GM19099 (cell line): ENCODE measurements around the gene KCNE3.

ENCODE experiments used
- POLR2A ChIP-seq: IDR thresholded peaks from 3 replicates; pipeline ENCODE4 v1.6.1; 2011; ENCODE audit warnings: low read depth; ENCODE audit not compliant: insufficient read length; ENCODE audit errors: extremely low read depth

KCNE3 gene

DNA sequence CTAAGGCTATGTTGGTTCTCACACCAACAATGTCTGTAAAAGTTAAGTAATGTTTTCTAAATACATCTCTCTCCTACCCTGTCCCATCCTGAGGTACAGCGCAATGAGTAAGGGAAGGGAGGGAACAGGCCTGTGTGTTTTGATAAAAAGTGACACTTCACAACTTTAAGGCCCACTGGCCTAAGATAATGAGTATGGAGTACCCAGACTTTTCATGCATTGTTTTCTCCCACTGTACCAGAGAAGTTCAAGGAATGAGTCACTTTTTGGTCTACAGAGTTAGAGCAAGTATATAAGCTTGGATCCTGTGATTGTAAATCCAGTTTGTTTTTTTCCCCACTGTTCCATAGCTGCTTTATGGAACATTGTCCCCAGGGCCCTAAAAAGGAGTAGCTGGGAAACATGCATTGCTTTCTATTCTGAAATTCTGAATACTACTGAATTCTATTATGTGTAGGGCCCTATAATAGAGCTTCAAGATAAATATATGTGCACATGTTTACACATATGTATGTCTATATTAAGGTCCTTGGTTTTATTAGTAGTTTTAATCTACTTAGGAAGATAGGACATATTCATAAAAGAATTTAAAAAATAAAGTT, 29.8 kb downstream of the KCNE3 start:
- no peak for TF ChIP-seq POLR2A

DNA sequence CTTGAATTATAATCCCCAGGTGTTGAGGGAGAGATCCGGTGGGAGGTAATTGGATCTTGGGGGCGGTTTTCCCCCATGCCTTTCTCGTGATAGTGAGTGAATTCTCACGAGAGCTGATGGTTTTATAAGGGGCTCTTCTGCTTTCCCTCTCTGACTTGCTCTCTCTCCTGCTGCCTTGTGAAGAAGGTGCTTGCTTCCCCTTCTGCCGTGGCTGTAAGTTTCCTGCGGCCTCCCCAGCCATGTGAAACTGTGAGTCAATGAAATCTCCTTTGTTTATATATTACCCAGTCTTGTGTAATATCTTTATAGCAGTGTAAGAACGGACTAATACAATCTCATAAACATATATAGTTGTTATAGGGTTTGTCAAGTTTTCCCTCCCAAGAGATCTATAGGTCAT, 32.8 kb downstream of the KCNE3 start:
- TF ChIP-seq POLR2A = no peak

- TF ChIP-seq POLR2A = no peak
Measured at GRCh38 chr11:74429205-74429604, 38.1 kb downstream of the KCNE3 start.

- TF ChIP-seq POLR2A = no peak
Measured at GRCh38 chr11:74427384-74427886, 39.9 kb downstream of the KCNE3 start.

- TF ChIP-seq POLR2A = no peak
Measured at GRCh38 chr11:74425100-74425499, 42.2 kb downstream of the KCNE3 start.

- TF ChIP-seq POLR2A = no peak
Measured at GRCh38 chr11:74418509-74418895, 48.8 kb downstream of the KCNE3 start.

GRCh38 chr11:74417860-74418508, 49.4 kb downstream of the KCNE3 start:
- TF ChIP-seq POLR2A = no peak

- no peak for TF ChIP-seq POLR2A
Measured at GRCh38 chr11:74417379-74417804, 50.0 kb downstream of the KCNE3 start.

DNA sequence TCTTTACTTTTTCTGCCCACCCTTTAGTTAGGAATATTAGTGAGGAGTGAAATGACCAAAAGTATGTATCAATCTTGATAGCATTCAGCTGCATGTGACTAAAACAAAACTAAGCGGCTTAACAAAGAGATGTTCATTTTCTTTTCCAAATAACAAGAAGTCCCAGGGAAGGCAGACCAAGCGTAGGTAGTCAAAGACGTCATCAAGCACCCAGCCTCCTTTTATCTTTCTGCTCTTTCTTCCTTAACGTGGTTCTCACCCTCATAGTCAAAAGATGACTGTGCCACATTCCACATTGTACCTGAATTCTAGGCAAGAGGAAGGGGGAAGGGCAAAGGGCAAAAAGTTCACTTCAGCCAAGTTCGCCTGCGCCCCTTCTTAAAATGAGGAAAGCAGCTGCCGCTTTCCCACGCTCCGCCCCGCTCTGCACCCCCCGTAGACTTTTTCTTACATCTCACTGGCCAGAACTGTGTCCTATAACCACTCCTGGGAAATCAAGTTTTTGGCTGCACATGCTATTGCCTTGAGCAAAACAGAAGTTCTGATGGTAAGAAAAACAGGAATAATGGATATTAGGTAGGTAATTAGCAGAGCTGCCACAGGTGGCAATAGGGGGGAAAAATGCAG, 54.5 kb downstream of the KCNE3 start:
- TF ChIP-seq POLR2A = no peak

- no peak for TF ChIP-seq POLR2A
Measured at GRCh38 chr11:74412321-74412720, 55.0 kb downstream of the KCNE3 start.

DNA sequence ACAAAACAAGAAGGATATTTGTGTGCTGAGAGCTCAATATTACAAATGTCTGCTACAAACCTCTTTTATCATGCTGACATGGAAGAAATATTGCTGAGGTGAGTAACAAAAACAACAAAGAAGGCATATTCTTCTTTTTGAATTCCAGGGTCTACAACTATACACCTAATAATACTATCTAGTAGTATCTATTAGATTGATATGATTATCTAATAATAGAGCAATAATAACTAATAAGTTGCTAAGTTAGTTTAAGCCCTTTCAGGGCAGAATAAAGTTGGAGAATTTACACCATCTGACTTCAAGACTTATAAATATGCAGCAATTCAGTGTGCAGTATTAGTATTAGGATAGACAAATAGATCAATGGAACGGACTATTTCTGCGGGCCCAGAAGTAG, 57.7 kb downstream of the KCNE3 start:
- no peak for TF ChIP-seq POLR2A
